ENCODE results near the gene MYCN. TPM values are rescaled to one million over a fixed set of nuclear protein-coding genes. Genes with fewer than 3 reads are reported as not detected.

Gene MYCN
- total and polyA plus RNA-seq, 2 donors (not counting 3 experiments of a cell fraction or from before 2014, with no cell fraction given): 0.47 to 6.8 TPM

- TF ChIP-seq POLR2AphosphoS5 (IDR thresholded peaks at IDR 0.05; ENCODE audit: insufficient read depth, low read depth, low read length) (no peak), MYC (IDR thresholded peaks at IDR 0.05; ENCODE audit: low read depth, low read length) (no peak), POLR2A (IDR thresholded peaks at IDR 0.05; ENCODE audit: low read depth, low read length) (no peak), GATA2 (IDR thresholded peaks at IDR 0.05; ENCODE audit: insufficient read depth, insufficient read length, low read depth, low read length) (no peak), EZH2 (IDR thresholded peaks at IDR 0.05; ENCODE audit: borderline replicate concordance, low read depth, low read length, severe bottlenecking) (no peak), MAX (IDR thresholded peaks at IDR 0.05; ENCODE audit: insufficient read depth, insufficient read length) (no peak), JUN (IDR thresholded peaks at IDR 0.05; ENCODE audit: borderline replicate concordance, insufficient read depth, insufficient read length, low read depth) (no peak), FOS (IDR thresholded peaks at IDR 0.05; ENCODE audit: borderline replicate concordance, insufficient read depth, low read length) (no peak), CTCF (IDR thresholded peaks at IDR 0.05; ENCODE audit: extremely low read depth in 1 of 2, insufficient read depth in 1 of 2, low read depth in 1 of 2, low read length in 2 of 2) (no peak)
- intact Hi-C loops (cut with micrococcal nuclease): no loop called here
- Histone ChIP-seq H3K4me1 (ENCODE audit: control insufficient read depth, extremely low read depth, insufficient read depth, low read length) (no peaks in the 10 kb centered on the region), H3K27ac (ENCODE audit: insufficient read depth, low read depth, low read length) (no peak overlapping the region), H3K9me3 (replicated peaks; ENCODE audit: control insufficient read depth, insufficient read depth, low read length) (no peaks in the 10 kb centered on the region), H4K20me1 (replicated peaks; ENCODE audit: control insufficient read depth, extremely low read depth, insufficient read depth, low read length) (no peaks in the 10 kb centered on the region), H3K27me3 (ENCODE audit: control insufficient read depth in 2 of 2, insufficient read depth in 2 of 2, low read length in 2 of 2) (no peaks in the 10 kb centered on the region), H3K36me3 (ENCODE audit: control insufficient read depth in 2 of 2, extremely low read depth in 1 of 2, insufficient read depth in 2 of 2, low read length in 2 of 2) (no peaks in the 10 kb centered on the region), H2AFZ (ENCODE audit: low read depth, low read length) (no peak overlapping the region), H3K9ac (replicated peaks; ENCODE audit: extremely low read depth, insufficient read depth, low read length) (no peak overlapping the region), H3K79me2 (ENCODE audit: control insufficient read depth, insufficient read depth, low read length) (no peaks in the 10 kb centered on the region), H3K4me2 (ENCODE audit: insufficient read depth, low read length) (no peak overlapping the region), H3K9me1 (replicated peaks; ENCODE audit: control insufficient read depth, extremely low read depth, insufficient read depth, low read length) (no peaks in the 10 kb centered on the region), H3K4me3 (replicated peaks in 1 of 3; ENCODE audit: insufficient read depth in 1 of 3, low read depth in 1 of 3, low read length in 3 of 3) (no peak overlapping the region)
- no TSS peak for BruUV-seq (replicated peaks)
- CTCF ChIA-PET: interaction anchor here (0.6 kb wide), 1 partner anchor 249 kb away, joined by 3 read pairs; no protein-coding TSS in a partner anchor
- FAIRE-seq: no peak
- no peak for DNase-seq (ENCODE audit: low read depth, low spot score)
- dilution Hi-C loops (cut with MboI; ENCODE audit: extremely low pct_ligation_motif_present, low sequenced_read_pairs): no loop called here
- POLR2A ChIA-PET: no interaction called here
Observed at GRCh38 chr2:15893085-15893484, 47.3 kb upstream of the MYCN start.

Measured in endothelial cell of umbilical vein (primary cell).